GM15510 (cell line): ENCODE data around the gene ECD.

Source experiments
- POLR2A ChIP-seq: IDR thresholded peaks from 3 replicates; pipeline ENCODE4 v1.6.1; 2011; ENCODE audit warnings: borderline replicate concordance; ENCODE audit not compliant: insufficient read length; ENCODE audit errors: extremely low read depth

The ECD gene

GRCh38 chr10:73093922-73094850, 73.6 kb downstream of the ECD start:
- no peak for TF ChIP-seq POLR2A

GRCh38 chr10:73092830-73093229, 75.0 kb downstream of the ECD start:
- TF ChIP-seq POLR2A, result no peak

- TF ChIP-seq POLR2A, result no peak
Observed at GRCh38 chr10:73088304-73088703, 79.5 kb downstream of the ECD start.

GRCh38 chr10:73086816-73087215, 81.0 kb downstream of the ECD start:
- TF ChIP-seq POLR2A, result no peak

GRCh38 chr10:73084209-73084608, 83.6 kb downstream of the ECD start:
- TF ChIP-seq POLR2A, result no peak
